ENCODE results near the gene PLXNB2. TPM values are rescaled to one million over a fixed set of nuclear protein-coding genes. Genes with fewer than 3 reads are reported as not detected.

PLXNB2 gene
- total RNA-seq, 1 donor from 2014 or later, result 1,246 TPM

- DNase-seq (ENCODE audit: low spot score), result no peak
These were observed 9.8 kb downstream of the PLXNB2 start for GRCh38 chr22:50297510-50298265.

GRCh38 chr22:50296658-50297490, 10.6 kb downstream of the PLXNB2 start:
- no peak for DNase-seq (ENCODE audit: low spot score)

GRCh38 chr22:50294319-50294656, 13.2 kb downstream of the PLXNB2 start:
- DNase-seq (ENCODE audit: low spot score), result no peak

GRCh38 chr22:50293441-50294318, 13.8 kb downstream of the PLXNB2 start:
- peak; percentile 88 for DNase-seq (ENCODE audit: low spot score)

GRCh38 chr22:50292643-50293440, 14.6 kb downstream of the PLXNB2 start:
- no peak for DNase-seq (ENCODE audit: low spot score)

GRCh38 chr22:50289942-50290630, 17.4 kb downstream of the PLXNB2 start:
- DNase-seq (ENCODE audit: low spot score), result no peak

- no peak for DNase-seq (ENCODE audit: low spot score)
These were observed 18.1 kb downstream of the PLXNB2 start for GRCh38 chr22:50289151-50289941.

GRCh38 chr22:50287731-50288130, 19.7 kb downstream of the PLXNB2 start:
- DNase-seq (ENCODE audit: low spot score), result no peak

GRCh38 chr22:50286701-50287318, 20.6 kb downstream of the PLXNB2 start:
- DNase-seq (ENCODE audit: low spot score), result no peak

GRCh38 chr22:50286275-50286674, 21.2 kb downstream of the PLXNB2 start:
- no peak for DNase-seq (ENCODE audit: low spot score)

- DNase-seq (ENCODE audit: low spot score), result peak; percentile 71
These were observed 21.7 kb downstream of the PLXNB2 start for GRCh38 chr22:50285568-50286229.

GRCh38 chr22:50284479-50284878, 23.0 kb downstream of the PLXNB2 start:
- no peak for DNase-seq (ENCODE audit: low spot score)

- DNase-seq (ENCODE audit: low spot score), result no peak
These were observed 23.6 kb downstream of the PLXNB2 start for GRCh38 chr22:50283821-50284220.

GRCh38 chr22:50282361-50283155, 24.9 kb downstream of the PLXNB2 start:
- DNase-seq (ENCODE audit: low spot score), result peak; percentile 88

GRCh38 chr22:50281957-50282356, 25.5 kb downstream of the PLXNB2 start:
- DNase-seq (ENCODE audit: low spot score), result no peak

- DNase-seq (ENCODE audit: low spot score), result no peak
These were observed 26.1 kb downstream of the PLXNB2 start for GRCh38 chr22:50281384-50281760.

- DNase-seq (ENCODE audit: low spot score), result no peak
These were observed 26.6 kb downstream of the PLXNB2 start for GRCh38 chr22:50280708-50281383.

Data from mucosa of gallbladder (tissue), 1 donor.